NCI-H2196 treated with DMSO at 0.1 percent for 48 hours (cell line): ENCODE results near the gene FRMD3.
"Not testable (repeated sequence)": the region's sequence is repeated elsewhere in the genome, so short reads cannot be mapped to it uniquely, and the experiment has no call there.

Source experiments
- DNase-seq: peaks from one replicate; lab custom pipeline; 2025; ENCODE audit not compliant: unreplicated experiment; lab: John Stamatoyannopoulos, UW

FRMD3 gene

GRCh38 chr9:83523684-83524083 is 14.5 kb downstream of the FRMD3 start:
- no peak for DNase-seq

DNA sequence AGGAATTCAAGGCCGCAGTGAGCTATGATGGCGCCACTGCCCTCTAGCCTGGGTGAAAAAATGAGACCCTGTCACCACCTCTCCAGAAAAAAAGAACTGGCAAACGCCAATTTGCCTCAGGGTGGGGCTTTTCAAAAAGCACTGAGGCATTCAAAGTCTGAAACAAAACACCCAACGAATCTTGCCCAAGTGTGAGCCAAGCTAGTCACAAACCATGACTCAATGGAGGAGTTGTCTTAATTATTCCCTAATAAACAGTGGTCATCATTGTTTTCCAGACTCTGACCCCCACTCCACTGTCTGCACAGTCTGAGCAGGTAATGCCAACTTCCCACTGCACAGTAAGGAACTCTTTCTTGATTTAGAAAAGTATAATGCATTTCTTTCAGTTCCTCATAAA is 16.8 kb downstream of the FRMD3 start:
- no peak for DNase-seq

DNA sequence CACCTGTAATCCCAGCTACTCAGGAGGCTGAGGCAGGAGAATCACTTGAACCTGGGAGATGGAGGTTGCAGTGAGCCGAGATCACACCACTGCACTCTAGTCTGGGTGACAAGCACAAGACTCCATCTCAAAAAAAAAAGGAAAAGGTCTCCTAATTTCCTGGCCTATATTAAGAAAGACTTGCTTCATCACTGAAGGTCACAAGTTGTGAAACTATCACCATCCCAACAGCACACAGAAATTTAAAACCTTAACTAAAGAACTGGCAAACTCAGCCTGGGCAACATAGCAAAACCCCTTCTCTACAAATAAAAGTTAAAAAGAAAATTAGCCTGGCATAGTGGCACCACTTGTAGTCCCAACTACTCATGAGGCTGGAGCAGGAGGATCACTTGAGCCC is 17.2 kb downstream of the FRMD3 start:
- DNase-seq = no peak

- DNase-seq = no peak
These were observed 17.9 kb downstream of the FRMD3 start for GRCh38 chr9:83520292-83520691.

DNA sequence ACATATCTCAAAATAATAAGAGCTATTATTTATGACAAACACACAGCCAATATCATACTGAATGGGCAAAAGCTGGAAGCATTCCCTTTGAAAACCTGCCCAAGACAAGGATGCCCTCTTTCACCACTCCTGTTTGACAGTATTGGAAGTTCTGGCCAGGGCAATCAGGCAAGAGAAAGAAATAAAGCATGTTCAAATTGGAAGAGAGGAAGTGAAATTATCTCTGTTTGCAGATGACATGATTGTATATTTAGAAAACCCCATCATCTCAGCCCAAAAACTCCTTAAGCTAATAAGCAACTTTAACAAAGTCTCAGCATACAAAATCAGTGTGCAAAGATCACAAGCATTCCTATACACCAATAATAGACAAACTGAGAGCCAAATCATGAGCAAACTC is 20.2 kb downstream of the FRMD3 start:
- DNase-seq = not testable (repeated sequence)

GRCh38 chr9:83514767-83515166 is 23.4 kb downstream of the FRMD3 start:
- no peak for DNase-seq

DNA sequence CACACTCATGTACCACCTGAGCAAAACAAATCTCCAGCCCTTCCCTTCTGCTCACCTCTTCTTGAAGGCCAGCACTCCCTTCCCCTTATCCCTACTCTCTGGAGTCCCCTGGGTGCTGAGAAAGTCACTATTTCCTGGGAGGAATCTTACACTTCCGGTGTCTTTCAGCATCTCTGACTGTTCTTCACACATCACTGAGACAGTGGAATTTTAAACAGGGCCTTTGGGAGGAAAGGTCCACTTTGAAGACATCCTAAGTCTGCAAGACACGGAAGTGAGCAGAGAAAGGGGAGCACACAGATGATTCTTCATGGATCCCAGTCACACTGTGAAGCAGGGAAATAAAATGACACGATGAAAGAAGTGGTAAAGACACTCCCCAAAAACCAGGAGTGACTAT is 25.6 kb downstream of the FRMD3 start:
- no peak for DNase-seq

GRCh38 chr9:83511051-83511450 is 27.1 kb downstream of the FRMD3 start:
- DNase-seq = peak; percentile 24

DNA sequence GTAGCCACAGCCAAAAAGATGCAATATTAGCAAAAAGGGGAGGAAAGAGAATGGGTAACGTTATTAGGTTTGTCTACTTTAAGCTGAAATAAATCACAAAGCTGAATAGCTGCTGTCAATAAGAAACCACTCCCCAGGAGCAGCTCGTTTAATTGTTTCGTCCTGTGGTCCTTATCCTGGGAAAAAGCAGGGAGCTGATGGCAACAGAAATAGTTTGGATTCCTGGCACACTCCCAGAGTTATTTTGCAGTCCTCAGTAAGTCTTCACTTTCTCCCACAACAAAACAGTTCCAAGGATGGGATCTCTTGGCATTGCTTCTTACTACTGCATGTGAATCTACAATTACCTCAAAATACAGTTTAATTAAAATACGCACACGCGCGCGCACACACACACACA is 28.8 kb downstream of the FRMD3 start:
- DNase-seq = no peak

GRCh38 chr9:83508067-83508466 is 30.1 kb downstream of the FRMD3 start:
- DNase-seq = no peak

GRCh38 chr9:83505282-83505681 is 32.9 kb downstream of the FRMD3 start:
- peak; percentile 66 for DNase-seq

DNA sequence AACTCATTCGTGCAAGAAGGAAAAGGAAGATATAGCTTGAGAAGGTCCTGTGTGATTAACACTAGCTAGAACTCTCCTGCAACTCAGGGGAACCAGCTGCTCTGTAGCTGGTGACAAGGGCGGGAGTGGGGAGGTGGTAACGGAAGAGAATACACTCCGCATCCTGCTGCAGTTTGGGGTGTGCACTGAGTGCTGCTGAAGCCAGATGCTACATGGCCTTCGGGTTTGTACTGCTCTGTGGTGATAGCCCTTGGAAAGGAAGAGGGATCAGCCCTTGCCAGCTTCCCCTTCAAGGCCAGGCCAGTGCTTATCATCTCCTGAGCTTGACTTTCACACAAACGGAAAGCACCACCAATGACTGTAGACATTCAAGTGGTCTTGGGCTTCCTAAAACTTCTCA is 34.3 kb downstream of the FRMD3 start:
- DNase-seq = no peak

- no peak for DNase-seq
These were observed 36.6 kb downstream of the FRMD3 start for GRCh38 chr9:83501565-83501964.

GRCh38 chr9:83497441-83497840 is 40.8 kb downstream of the FRMD3 start:
- DNase-seq = no peak

DNA sequence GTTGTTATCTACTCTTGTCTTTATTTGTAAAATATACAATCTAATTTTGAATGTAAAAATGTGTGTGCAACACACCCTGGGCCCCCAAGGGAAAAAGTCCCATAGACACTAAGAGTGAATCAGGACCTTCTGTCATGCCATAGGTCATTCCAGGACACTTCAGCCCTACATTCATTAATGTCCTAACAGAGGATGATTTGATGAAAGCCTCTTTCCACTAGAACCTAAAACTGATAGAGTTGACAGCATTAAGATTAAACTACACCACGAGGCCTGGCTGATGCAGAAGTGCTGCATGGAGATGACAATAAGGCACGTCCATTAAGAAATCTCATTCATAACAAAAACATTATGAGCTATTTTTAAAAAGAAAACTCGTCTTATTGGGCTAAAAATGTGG is 46.2 kb downstream of the FRMD3 start:
- DNase-seq = no peak

DNA sequence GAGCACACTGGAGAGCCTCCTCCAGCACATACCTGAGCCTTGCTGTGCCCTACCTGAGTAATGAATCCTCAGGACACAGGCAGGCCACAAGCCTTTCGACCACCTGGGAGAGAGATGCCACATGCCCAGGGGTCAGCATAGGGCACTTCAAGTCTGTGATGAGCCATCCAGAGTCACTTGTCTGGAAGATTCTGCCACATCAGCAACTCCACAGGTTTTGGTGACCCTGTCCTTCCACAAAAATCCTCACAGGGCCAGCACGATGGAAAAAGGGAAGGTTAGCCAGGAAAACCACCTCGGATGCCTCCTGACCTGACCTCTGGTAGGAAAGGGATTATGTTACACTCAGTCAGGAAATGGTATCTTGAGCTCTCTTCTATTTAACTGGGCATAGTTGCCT is 46.8 kb downstream of the FRMD3 start:
- DNase-seq = no peak

DNA sequence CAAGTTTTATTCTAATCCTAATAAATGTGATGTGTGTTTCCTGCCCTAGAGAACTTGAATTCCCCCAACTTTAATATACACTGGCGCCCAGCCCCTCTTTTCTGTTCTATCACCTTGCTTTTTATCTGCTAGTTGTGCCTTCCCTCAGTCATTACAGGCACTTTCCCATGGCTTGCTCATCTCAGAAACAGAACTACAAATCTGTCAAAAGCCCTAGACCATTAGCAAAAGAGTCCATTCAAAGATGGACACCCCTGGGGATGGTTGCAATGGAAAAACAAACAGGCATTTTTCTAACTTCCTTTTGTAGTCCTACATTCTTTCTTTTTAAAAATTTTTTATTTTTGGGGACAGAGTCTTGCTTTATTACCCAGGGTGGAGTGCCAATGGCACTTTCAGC is 48.2 kb downstream of the FRMD3 start:
- DNase-seq = no peak

- no peak for DNase-seq
These were observed 53.2 kb downstream of the FRMD3 start for GRCh38 chr9:83484990-83485389.

DNA sequence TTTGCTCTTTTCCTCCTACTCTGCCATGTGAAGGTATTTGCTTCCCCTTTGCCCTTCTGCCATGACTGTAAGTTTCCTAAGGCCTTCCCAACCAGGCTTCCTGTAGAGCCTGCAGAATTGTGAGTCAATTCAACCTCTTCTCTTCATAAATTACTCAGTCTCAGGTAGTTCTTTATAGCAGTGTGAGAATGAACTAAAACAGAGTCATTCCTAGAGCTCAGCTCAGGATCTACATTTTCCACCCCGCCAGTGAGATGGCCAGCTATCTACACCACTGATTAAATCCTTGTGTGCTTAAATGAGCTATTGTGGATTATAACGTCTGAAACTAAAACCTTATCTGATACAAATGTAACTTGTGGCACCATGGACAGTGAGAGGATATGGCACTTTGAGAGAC is 55.0 kb downstream of the FRMD3 start:
- DNase-seq = no peak

DNA sequence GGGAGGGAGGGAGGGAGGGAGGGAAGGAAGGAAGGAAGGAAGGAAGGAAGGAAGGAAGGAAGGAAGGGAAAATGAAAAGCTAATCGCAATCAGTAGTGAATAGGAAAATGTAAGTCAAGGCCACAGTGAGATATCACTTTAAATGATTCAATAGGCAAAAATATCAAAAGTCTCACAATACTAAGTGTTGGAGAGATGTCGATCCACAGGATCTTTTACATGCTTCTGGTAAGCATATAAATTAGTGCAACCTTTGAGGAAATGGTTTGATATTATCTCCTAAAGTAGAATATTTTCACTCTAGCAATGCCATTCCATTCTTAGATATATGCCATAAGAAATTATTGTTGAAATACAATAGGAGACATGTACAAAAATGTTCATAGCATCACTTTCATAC is 58.4 kb downstream of the FRMD3 start:
- DNase-seq = no peak

- no peak for DNase-seq
These were observed 60.6 kb downstream of the FRMD3 start for GRCh38 chr9:83477571-83477970.

GRCh38 chr9:83477120-83477519 is 61.1 kb downstream of the FRMD3 start:
- no peak for DNase-seq

- DNase-seq = no peak
These were observed 61.7 kb downstream of the FRMD3 start for GRCh38 chr9:83476513-83476912.

- no peak for DNase-seq
These were observed 62.5 kb downstream of the FRMD3 start for GRCh38 chr9:83475741-83476140.
